GM12801 (cell line): ENCODE data around the gene GPAT3.

Experiments
- TF ChIP-seq, protein P1 (sequence below): IDR thresholded peaks from one replicate; pipeline ENCODE4 v1.5.1; 2011; ENCODE audit warnings: control low read depth; ENCODE audit not compliant: insufficient read length; ENCODE audit errors: extremely low read depth

GPAT3 gene

DNA sequence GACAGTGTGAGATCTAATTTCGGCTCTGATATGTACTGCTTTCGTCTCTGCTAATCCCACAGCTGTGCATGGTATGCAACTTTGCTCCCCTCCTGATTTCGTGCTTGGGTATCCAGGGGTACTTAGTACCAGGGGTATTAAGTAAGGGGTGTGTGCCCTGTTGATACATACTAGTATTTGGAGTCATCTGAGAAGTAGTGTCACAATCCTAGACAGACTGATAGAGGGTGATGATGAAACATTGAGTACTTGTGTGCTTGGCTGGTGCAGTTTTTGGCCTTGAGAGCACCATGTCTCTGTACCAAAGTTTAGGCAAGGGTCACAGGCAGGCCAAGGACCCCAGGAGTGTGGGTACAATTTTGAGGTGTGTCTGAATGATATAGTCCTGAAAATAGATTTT lies 10.9 kb downstream of the GPAT3 start:
- TF ChIP-seq, protein P1, sequence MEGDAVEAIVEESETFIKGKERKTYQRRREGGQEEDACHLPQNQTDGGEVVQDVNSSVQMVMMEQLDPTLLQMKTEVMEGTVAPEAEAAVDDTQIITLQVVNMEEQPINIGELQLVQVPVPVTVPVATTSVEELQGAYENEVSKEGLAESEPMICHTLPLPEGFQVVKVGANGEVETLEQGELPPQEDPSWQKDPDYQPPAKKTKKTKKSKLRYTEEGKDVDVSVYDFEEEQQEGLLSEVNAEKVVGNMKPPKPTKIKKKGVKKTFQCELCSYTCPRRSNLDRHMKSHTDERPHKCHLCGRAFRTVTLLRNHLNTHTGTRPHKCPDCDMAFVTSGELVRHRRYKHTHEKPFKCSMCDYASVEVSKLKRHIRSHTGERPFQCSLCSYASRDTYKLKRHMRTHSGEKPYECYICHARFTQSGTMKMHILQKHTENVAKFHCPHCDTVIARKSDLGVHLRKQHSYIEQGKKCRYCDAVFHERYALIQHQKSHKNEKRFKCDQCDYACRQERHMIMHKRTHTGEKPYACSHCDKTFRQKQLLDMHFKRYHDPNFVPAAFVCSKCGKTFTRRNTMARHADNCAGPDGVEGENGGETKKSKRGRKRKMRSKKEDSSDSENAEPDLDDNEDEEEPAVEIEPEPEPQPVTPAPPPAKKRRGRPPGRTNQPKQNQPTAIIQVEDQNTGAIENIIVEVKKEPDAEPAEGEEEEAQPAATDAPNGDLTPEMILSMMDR = no peak

DNA sequence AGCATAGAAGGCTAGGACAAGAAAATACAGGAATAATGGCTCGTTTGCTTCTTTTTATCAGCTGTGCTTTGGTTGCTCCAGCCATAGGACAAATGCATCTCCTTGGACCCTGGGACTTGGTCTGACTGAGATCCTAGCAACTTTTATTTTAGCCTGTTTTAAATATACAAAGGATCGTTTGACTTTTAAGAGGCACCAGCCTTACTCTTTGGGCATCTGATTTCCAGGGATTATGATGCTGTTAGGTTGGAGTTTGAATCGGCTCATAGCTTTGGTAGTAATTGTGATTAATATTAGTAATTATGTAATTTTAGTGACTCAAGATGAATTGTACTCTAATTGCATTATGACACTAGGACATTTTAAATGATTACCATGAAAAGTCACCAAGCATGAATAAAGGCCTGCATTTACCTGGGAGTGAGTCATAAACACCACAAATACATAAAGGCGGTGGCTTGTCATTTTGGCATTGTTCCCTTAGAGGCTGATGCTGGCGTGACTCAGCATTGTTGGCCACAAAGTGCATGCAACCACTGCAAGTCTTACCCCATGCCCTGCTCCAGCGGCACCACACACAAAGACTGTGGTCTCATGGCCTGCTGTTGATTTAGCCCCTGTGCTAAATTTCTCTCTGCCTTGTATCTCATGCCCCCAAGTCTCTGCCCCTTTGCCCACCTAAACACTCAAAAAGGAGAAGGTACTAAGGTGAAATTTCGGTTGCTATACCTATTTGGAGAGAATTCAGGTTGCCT lies 12.4 kb downstream of the GPAT3 start:
- TF ChIP-seq, protein P1 = no peak

DNA sequence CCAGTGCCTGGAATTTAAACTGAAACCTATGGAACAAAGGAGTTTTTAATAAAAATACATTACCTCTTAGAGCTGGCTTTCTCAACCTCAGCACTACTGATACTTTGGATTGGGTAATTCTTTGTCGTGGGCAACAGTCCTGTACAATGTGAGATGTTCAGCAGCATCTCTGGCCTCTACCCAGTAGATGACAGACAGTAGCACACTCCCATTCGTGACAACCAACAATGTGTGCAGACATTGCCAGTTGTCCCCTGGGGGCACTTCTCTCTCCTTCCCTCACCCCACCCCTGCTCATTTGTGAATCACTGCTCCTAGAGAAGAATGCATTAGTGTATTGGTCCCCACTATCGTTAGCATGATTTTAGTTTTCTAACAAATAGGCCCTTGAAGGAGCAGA lies 16.2 kb downstream of the GPAT3 start:
- TF ChIP-seq, protein P1 = no peak

DNA sequence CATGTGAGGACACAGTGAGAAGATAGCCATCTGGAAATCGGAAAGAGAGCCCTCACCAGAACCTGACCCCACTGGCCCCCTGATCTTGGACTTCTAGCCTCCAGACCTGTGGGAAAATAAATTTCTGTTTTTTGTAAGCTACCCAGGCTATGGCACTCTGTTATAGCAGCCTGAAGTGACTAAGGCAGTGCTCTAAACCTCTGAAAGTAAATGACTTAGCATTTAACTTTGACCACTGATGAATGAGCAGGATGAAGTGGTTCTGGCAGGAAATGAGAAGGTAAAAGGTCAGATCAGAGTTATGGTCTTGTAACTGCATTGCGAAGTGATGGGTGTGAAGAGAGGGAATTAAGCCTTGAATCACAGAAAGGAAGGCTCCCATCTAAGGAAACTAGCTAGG lies 17.0 kb downstream of the GPAT3 start:
- TF ChIP-seq, protein P1 = no peak

DNA sequence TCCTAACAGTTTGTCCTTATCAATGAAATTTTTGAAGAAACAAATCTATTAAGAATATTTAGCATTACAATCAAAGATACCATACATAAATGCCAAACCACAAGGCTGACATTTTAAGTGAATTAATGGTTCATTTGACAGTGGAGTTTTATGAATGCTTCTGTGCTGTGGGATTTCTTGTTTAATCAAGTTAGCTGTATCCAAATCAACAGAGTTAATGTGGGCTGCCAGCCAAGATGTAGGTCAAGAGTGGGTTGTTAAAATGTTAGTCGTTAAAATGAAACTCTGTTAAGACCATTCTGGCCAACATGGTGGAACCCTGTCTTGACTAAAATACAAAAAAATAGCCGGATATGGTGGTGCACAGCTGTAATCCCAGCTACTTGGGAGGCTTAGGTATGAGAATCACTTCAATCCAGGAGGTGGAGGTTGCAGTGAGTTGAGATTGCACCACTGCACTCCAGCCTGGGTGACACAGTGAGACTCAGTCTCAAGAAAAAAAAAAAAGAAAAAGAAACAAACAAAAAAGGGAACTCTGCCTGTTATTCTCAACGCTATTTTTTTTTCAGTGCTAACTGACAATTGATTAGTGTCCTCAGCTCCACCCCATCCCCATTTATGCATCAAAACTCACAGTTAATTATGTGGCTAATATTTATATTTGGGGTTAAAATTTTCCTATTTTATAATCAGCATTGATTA lies 20.2 kb downstream of the GPAT3 start:
- TF ChIP-seq, protein P1 = no peak

DNA sequence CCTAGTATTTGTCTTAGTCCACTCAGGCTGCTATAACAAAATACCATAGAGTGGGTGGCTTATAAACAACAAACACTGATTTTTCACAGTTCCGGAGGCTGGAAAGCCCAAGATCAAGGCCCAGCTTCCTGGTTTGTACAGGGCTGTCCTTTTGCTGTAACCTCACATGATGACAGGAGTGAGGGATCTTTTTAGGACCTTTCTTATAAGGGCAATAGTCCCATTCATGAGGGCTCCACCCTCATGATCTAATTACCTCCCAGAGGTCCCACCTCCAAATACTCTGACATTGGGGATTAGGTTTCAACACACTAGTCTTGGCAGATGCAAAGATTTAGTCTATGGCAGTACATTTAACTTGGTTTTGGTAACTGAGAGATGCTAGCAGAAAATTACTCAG lies 20.9 kb downstream of the GPAT3 start:
- TF ChIP-seq, protein P1 = no peak

DNA sequence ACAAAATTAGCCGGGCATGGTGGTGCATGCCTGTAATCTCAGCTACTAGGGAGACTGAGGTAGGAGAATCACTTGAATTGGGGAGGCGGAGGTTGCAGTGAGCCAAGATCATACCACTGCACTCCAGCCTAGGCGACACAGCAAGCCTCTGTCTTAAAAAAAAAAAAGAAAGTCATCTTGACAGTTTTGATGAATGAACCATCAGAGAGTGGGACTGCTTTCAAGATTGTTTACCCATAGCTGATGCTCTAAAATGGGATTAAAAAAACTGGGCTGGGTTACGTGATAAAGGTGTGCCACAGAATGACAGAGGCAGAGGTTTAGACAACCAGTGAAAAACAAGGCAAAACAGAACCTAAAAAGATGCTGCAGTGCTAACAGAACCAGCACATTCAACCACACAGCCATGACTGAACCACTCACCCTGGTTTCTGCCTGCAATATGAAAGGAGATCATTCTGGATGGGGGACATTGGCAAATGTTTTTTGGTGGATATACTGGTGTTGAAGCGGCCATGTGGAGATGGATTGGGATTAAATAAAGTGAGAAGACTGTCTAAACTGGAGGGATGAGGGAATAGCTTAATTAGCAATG lies 22.2 kb downstream of the GPAT3 start:
- TF ChIP-seq, protein P1 = no peak
